Middle frontal gyrus (tissue), 1 donor: ENCODE data around the gene SRRM2.

Source experiments
- DNase-seq: peaks from one replicate; pipeline ENCODE4 v3.0.0-alpha.2; 2015; ENCODE audit warnings: low spot score; ENCODE audit errors: extremely low spot score

SRRM2 gene

GRCh38 chr16:2791174-2791573 is 38.7 kb downstream of the SRRM2 start:
- DNase-seq, result no peak

DNA sequence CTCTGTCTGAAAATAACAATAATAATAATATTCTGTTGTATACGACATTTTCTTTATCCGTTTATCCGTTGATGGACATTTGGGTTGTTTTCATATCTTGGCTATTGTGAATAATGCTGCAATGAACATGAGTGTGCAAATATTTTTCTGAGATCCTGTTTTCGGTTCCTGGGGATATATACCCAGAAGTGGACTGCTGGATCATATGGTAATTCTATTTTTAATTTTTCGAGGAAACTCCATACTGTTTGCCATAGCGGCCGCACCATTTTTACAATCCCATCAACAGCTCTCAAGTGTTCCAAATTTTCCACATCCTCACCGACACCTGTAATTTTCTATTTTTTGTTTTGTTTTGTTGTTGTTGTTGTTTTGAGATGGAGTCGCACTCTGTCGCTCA is 40.5 kb downstream of the SRRM2 start:
- no peak for DNase-seq

DNA sequence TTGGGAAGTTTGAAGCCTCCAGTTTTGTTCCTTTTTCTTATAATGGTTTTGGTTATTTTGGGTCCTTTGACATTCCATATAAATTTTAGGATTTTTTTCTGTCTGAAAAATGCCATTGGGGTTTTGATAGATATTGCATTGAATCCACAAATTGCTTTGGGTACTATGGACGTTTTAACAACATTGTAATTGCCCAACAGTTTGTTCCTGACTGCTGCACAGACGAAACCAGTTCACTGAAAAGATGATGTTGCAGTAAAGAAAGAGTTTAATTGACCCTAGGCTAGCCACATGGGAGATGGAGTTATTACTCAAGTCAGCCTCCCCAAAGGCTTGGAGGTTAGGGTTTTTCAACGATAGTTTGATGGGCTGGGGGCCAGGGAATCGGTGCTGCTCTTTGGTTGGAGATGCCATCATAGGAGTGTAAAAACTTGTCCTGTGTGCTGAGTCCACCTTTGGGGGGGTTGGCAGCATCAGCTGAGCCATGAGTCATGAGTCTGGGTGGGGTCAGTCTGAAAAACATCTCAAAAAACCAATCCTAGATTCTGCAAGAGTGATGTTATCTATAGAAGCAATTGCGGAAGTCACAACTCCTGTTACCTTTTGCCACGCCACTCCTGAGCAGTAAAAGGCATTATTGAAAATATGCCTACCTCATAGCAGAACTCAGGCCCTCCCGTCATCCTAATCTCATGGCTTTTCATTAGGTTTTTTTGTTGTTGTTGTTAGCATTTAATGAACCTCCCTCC is 43.1 kb downstream of the SRRM2 start:
- DNase-seq, result no peak

DNA sequence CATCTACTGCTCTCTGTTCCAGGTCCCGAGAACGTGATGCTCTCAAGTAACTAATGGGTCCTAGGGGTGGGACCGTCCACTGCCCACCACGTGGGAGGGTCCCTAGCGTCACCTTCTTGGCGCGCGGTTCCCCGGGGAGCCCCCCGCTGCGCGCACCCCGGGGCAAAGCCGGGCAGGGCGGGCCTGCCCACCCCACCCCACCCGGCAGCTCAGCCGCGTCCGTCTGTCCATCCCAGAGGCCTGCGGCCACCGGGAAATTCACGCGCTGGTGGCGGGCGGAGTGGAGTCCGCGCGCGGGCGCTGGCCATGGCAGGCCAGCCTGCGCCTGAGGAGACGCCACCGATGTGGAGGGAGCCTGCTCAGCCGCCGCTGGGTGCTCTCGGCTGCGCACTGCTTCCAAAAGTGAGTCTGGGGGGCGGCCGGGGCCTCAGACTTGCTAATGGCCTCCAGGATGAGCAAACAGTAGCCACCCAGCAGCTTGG is 46.3 kb downstream of the SRRM2 start:
- DNase-seq, result no peak

DNA sequence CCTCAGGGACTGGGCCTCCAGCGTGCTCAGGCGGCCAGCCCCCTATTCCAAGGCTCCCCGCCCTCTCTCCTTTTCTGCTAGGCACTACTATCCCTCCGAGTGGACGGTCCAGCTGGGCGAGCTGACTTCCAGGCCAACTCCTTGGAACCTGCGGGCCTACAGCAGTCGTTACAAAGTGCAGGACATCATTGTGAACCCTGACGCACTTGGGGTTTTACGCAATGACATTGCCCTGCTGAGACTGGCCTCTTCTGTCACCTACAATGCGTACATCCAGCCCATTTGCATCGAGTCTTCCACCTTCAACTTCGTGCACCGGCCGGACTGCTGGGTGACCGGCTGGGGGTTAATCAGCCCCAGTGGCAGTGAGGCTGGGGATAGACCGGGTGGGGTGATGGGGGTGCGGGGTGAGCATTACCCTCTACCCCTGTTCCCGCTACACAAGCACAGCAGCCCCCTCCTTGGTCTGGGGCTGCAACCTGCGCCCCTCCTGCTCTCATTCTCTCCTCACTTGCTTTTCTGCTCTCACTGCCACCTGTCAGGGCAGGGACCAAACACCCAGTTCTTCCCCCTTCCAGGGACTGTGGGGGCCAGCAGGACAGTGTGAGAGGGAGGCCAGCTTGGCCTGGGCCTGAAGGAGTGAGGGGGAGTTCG is 46.9 kb downstream of the SRRM2 start:
- no peak for DNase-seq

DNA sequence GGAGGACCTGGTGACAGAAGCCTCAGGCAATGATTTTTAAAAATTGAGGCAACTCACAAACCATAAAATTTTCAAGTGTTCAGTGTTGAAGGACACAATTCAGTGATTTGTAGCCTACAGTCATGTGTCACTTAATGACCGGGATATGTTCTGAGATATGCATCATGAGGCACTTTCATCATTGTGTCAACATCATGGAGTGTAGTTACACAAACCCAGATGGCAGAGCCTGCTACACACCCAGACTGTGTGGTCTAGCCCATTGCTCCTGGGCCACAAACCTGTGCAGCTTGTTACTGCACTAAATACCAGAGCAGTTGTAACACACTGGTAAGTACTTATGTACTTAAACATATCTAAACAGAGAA is 47.4 kb downstream of the SRRM2 start:
- no peak for DNase-seq

- DNase-seq, result no peak
These were observed 51.2 kb downstream of the SRRM2 start for GRCh38 chr16:2803545-2804195.

- no peak for DNase-seq
These were observed 52.3 kb downstream of the SRRM2 start for GRCh38 chr16:2804728-2805127.

DNA sequence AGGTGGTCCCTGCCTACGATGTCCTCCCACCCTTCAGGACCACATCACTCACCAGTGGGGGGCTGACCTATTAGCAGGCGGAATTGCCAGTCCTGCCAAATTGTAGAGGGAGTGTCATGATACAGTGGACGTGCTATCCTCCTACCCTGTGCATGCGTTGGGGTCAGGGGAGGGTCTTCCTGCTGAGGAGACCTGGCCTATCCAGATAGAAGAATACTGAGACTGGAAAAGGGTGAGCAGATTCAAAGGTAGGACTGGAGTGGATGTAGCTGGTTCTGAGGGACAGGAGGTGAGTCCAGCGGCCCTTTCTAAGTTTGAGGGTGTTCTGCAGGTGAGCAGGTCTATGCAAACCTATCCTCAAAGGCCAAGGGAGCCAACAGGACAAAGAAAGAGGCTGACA is 53.8 kb downstream of the SRRM2 start:
- DNase-seq, result no peak

DNA sequence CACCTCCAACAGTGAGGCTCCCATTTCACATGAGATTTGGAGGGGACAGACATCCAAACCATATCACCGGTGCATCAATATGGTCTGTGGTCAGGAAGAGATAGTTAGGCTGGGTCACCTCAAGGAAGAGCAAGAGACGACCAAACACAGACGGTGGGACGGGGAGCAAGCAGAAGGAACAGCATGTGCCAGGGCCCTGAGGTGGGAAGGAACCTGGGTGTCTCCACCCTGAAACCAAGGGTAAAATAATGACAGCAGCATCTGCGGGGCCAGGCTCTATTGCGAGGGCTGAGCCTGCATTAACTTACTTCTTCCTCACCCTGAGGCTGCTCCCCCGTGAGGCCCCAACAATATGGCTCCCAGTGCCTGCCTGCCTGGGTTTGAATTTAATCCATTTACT is 55.7 kb downstream of the SRRM2 start:
- no peak for DNase-seq

- DNase-seq, result no peak
These were observed 56.8 kb downstream of the SRRM2 start for GRCh38 chr16:2809149-2809760.

DNA sequence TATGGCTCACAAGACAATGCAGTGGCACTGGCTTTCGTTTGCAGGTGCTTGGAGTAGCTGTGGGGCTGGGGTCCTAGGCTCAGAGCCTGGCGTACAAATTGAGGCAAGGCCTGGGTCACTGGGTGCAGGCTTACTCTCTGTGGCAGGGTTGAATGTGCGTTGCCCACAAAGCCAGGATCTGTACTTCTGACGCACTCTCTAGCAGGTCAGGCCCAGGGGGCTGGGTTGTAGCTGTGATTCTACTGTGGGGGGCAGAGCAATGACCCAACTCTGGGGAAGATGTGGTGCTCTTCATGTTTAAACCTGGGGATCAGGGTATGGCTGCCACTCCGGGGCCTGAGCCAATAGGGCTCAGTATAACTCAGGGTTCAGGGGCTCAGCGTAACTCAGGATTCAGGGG is 58.2 kb downstream of the SRRM2 start:
- DNase-seq, result no peak

DNA sequence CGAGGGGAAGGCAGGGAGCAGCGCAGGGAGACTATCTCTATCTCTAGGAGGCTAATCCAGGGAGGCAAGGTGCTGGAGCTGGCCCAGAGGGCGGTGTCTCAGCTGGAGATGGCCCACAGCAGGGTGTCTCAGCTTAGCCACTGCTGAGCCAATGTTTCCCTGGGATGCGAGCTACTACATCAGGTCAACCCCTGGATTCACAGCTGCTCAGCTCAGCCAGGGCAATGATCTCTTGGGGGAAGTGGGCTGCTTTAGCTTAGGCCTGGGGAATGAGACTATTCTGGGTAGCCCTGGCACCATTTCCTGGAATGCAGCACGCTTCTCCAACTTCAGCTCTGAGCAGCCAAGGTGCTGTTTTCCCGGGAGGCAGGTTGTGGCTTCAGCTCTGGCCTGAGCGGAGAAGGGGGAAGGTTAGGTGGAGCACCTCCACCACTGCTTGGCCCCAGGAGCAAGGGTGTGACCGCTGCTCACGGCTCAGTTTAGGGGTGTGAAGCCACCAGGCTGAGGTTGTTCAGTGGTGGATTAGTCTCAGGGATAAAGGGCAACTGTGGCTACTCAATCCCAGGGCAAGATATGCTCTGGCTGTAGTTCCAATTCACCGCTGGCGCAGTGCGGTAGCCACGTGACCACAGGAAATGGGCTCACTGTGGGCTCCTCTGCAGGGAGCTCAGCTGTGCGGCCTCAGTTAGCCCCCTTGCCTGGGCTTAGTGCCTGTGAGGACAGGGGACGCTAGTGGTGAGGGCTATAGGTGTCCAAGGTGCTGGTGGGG is 59.4 kb downstream of the SRRM2 start:
- no peak for DNase-seq

GRCh38 chr16:2813771-2814221 is 61.4 kb downstream of the SRRM2 start:
- no peak for DNase-seq

- no peak for DNase-seq
These were observed 62.3 kb downstream of the SRRM2 start for GRCh38 chr16:2814551-2815298.

DNA sequence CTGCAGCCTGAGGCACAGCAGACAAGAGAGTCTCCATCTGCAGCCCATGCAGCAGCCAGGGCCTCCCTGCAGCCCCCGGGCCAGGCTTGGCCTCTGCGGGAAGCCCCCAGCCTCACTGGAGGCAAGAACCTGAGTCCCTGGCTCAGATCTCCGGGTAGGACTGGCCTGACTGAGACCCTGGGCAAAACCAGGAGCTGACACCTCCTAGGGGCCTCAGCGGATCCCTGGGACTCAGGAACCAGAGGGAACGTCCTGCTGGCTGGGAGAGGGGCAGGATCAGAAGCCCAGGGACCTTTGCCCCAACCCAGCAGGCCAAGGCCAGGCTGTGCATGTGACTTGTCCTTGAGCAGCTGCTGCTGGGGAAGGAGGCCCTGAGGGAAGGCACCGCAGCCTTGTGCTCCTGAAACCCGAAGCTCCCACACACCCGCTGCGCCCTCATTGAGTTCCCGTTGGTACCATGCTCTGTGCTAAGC is 62.9 kb downstream of the SRRM2 start:
- DNase-seq, result no peak

DNA sequence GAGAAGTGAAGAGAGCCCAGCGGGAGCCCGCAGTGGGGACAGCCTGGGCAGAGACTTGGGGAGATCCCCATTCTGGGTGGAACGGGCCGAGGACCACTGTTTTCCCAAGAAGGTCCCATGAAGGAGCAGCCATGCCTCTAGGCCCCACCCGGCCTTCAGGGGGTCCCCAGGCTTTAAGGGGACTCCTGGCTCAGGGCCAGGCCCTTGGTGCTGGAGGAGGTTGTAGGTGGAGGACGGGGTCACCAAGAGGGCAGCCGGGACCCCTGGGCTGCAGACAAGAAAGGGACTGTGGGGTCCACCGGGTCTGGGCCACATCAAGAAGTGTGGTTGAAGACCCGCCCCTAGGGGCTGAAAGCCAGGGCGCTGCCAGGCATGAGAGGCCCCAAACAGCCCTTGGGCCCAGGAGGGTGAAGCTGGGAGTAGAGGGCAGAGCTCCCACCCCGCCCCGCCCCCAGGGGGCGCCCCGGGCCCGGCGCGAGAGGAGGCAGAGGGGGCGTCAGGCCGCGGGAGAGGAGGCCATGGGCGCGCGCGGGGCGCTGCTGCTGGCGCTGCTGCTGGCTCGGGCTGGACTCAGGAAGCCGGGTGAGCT is 64.4 kb downstream of the SRRM2 start, which contains the start of gene PRSS21:
PRSS21 (plus strand) TSS at position 487 of the 589 bp plus-strand sequence; CDS start at position 519, 32 bp downstream.
- DNase-seq, result no peak

DNA sequence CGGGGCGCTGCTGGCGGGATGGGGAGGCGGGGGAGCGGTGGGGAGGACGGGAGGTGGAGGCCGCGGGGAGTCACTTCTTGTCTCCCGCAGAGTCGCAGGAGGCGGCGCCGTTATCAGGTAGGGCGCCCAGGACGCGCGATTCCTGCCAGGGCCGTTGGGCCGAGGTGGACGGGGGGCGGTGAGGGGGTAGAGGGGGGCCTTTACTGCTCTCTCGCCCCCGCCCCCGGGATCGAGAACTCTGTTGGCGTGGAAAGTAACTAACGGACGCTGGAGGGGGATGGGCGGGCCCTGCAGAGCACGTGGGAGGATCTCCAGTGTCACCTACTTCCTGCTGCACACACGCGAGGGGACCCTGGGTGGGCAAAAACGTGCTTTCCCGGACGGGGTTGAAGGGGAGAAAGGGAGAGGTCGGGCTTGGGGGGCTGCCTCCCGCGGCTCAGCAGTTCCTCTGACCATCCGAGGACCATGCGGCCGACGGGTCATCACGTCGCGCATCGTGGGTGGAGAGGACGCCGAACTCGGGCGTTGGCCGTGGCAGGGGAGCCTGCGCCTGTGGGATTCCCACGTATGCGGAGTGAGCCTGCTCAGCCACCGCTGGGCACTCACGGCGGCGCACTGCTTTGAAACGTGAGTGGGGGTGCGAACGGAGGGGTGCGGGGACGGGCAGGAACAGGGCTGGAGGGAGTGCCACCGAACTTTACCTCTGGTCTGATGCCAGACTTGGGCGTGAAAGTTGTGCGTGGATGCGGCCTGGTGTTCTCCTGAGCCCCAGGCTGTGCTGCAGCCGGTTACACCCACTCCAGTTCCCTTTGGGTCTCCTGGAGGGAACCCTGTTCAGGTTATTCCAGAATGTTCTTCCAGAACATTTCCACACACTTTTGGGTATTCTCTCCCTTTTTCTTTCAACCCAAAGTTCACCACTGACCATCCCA is 65.2 kb downstream of the SRRM2 start:
- DNase-seq, result no peak
